HPDE6-E6E7 (cell line): ENCODE measurements around the gene HK1.
A peak's percentile ranks its signal among the peaks of the same experiment; 100 is the strongest.

Experiments used
- DNase-seq: peaks from one replicate; pipeline ENCODE4 v3.0.0; 2011; ENCODE audit warnings: missing footprints; ENCODE audit errors: extremely low spot score

HK1 gene

DNA sequence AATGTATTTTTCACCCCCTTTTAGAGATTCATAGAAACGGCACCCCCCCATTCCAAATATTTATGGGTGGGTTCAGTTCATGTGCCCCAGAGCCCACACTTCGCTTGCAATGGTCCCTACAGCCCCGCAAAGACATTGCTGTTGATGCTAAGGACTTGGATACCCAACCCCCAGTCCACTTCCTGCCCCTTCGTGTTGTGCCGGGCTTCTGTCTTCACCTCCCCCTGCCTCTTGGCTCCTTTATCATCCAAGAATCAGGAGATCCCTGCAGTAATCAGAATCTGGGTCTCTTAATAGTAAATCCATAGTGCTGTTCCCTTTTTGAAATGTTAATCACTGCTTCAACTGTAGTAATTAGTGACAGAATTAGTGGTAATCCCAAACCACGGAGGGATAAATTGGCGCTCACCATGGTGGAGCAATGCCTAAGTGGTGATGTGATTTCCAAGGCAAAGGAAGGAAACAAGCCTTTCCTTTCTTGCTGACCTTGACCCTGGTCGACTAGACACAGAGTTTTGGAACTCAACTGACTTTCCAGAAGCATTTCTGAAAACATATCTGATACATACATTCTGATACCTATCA, 67.7 kb downstream of the HK1 start:
- DNase-seq: no peak

DNA sequence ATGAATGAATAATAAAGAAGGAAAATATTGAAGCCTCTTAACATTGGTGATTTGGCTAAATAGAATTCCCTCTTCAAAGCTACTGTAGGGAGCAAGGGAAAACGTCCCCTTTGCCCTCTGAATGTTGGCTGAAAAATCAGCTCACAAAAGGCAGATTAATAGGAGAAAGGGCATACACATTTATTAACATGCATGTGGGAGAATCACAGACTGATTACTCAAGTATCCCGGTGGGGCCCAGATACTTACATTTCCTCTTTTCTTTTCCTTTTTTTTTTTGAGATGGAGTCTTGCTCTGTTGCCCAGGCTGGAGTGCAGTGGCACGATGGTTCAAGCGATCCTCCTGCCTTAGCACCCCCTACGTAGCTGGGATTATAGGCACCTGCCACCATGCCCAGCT, 68.5 kb downstream of the HK1 start:
- DNase-seq: no peak

DNA sequence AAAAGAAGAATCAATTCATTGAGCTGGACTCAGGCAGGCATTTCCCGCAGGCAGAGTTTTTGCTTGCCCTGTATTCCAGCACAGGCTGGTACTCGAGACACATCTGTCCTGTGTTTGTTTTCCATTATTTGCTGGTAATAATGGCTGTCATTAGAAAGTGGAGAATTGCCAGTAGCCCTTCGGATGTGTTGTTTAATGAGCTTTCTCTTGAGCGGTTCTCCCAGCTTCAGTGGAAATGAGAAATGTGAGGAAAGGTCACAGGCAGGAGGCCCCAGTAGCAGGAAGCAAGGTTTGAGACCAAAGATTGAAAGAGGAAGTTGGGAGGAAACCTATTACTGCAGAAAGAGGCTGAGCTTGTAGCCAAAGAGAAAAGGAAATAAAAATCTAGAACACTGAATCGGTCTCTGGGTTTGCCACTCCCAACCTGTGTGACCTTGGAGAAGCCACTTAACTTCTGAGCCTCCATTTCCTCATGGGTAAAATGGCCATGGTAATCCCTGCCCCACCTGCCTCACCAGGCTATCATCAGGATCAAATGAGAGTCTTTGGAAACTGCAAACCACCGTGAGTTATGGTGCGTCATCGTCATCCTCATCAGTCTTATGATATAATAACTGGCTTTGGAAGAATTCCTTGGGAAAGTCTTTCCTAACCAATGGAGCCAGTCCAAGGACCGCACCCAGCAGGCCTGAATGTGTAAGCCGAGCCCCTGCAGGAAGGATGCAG, 70.7 kb downstream of the HK1 start:
- peak; percentile 89 for DNase-seq

GRCh38 chr10:69349542-69349888, 71.2 kb downstream of the HK1 start:
- DNase-seq: no peak

- DNase-seq: no peak
Observed at GRCh38 chr10:69351589-69351988, 73.3 kb downstream of the HK1 start.

DNA sequence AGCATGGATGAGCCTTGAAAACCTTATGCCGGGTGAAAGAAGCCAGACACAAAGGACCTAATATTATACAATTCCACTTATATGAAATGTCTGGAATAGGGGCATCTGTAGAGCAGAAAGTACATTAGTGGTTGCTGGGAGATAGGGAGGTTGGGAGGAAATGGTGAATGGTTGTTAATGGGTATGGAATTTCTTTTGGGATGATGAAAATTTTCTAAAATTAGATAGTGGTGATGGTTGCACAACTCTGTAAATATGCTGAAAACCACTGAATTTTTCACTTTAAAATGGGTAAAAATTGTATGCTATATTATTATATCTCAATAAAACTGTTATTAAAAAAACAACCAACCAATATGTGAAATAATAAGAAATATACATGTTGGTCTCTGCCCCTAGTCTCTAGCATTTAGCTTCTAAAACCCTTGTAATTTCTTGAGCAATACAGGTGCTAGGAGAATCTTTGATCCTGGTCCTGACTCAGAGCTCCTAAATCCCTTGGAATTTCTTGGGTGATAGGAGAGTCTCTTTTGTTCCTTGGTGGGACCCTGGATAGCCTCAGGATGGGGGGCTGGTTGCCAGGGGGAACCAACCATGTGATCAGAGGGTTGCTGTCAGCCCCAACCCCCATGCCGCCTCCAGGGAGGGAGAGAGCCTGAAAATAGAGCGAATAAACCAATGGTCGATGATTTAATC, 74.4 kb downstream of the HK1 start:
- no peak for DNase-seq

DNA sequence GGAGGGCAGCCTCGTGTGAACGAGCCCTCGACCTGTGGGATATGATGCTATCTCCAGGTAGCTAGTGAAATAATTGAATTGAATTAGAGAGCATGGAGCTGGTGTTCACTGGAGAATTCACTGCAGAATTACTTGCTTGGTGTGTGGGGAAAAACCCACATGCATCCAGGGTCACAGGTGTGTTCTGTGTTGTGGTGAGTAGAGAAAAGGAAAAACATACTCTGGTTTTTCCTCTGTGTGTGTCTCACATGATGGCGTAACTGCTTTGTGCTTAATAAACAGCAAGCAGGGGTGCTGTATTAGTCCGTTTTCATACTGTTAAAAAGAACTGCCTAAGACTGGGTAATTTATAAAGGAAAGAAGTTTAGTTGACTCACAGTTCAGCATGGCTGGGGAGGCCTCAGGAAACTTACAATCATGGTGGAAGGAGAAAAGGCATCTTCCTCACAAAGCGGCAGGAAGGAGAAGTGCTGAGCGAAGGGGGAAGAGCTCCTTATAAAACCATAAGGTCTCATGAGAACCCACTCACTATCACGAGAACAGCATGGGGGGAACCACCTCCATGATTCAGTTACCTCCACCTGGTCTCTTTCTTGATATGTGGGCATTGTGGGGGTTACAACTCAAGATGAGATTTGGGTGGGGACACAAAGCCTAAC, 75.8 kb downstream of the HK1 start:
- DNase-seq: no peak

DNA sequence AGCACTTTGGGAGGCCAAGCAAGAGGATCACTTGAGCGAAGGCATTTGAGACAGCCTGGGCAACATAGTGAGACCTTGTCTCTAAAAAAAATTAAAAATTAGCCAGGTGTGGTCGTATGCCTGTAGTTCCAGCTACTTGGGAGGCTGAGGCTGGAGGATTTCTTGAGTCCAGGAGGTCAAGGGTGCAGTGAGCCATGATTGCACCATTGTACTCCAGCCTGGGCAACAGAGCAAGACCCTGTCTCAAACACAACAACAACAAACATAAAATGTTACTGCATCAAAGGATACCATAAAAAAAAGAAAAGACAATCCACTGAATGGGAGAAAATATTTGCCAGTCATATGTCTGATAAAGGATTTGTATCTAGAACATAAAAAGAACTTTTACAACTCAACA, 77.9 kb downstream of the HK1 start:
- no peak for DNase-seq

- DNase-seq: no peak
Observed at GRCh38 chr10:69358148-69358795, 80.0 kb downstream of the HK1 start.

DNA sequence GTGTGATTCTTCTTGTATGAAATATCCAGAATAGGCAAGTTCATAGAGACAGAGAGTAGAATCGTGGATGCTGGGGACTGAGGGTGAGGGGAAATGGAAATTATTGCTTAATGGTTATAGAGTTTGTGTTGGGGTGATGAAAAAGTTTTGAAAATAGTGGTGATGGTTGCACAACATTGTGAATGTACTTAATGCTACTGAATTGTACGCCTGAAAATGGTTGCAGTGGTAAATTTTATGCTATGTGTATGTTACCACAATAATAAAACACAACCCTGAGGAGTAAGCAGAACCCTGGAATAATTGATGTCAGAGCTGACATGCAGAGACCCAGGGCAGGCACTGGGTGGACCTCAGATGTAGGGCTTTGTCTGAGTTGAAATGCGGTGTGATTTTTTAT, 80.9 kb downstream of the HK1 start:
- DNase-seq: no peak

GRCh38 chr10:69359594-69359993, 81.3 kb downstream of the HK1 start:
- DNase-seq: no peak

DNA sequence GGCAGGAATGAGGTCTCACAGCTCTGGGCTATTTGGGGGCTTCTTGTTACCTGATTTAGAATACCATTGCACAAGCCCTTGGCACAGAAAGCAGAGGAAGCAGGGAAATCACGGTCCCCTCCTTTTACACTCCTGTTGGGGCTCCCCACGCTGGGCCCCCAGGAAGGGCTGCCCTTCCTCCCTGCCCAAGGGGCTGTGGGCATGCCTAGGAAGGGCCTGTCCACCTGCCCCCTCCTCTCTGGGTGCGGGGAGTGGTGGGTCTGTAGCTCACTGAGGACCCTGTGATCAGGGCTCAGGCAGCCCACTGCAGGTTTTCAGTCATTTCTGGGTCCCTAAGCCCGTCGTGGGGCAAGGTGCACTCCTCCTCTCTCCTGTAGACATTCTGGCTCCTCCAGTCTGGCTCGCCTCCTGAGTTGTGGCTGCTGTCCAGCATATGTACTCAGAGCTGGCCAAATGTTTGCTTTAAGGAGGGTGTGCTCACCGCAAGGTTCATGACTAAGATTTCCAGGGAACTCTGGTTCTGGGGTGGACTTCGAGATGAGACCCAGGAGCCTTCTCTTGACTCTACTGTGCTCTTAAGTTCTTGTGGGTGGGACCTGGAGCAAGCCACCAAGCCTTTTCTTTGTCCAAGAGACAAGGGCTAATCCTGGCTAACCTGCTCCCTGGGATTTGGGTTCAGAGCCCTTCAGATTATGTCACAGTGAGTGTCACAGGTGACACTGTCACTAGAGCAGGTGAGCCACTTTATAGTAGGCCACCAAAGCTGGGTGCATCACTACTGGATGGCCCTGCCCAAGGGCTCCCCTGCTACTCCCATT, 82.4 kb downstream of the HK1 start:
- DNase-seq: peak; percentile 87

- DNase-seq: no peak
Observed at GRCh38 chr10:69361303-69361614, 83.0 kb downstream of the HK1 start.

DNA sequence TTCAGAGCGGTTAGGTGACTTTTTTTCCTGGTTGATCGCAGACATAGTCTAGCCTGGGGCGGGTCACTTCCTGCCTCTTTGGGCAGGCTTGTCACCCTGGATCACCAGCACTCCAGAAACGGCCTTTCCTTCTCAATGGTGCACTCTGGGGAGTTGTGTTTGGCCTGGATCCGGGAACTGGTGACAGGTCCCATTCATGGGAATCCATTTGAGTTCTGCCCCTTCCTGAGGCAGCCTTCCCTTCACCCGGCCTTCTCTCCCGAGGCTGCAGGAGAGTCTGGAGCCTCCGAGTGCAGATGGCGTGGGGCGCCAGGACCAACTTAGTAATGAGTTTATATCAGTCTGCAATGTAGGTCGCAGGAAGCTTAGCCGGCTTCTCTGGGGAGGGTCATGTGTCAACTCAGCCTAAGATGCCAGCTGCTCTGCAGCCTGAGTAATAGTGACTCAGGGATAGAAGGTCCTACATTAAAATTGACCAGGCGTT, 84.2 kb downstream of the HK1 start:
- no peak for DNase-seq

DNA sequence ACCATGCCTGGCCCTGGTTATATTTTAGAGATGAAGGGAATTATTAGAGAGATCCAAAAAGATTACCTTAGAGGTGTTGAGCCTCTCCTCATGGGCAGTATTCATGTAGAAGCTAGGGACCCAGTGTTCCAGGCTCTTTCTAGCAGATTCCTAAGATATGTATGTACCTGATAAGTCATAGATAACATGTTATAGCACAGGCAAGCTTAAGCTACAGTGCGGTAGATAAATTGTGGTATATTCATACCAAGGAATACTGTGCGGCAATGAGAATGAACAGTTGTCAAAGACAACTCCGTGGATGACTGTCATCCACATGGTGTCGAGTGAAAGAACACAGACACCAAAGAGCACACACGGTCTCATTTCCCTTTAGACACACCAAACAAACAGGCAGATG, 85.4 kb downstream of the HK1 start:
- no peak for DNase-seq

GRCh38 chr10:69364232-69364940, 86.1 kb downstream of the HK1 start:
- DNase-seq: no peak

GRCh38 chr10:69366738-69367137, 88.4 kb downstream of the HK1 start:
- no peak for DNase-seq

- DNase-seq: no peak
Observed at GRCh38 chr10:69367469-69367868, 89.2 kb downstream of the HK1 start.

- no peak for DNase-seq
Observed at GRCh38 chr10:69372126-69372980, 94.1 kb downstream of the HK1 start.

DNA sequence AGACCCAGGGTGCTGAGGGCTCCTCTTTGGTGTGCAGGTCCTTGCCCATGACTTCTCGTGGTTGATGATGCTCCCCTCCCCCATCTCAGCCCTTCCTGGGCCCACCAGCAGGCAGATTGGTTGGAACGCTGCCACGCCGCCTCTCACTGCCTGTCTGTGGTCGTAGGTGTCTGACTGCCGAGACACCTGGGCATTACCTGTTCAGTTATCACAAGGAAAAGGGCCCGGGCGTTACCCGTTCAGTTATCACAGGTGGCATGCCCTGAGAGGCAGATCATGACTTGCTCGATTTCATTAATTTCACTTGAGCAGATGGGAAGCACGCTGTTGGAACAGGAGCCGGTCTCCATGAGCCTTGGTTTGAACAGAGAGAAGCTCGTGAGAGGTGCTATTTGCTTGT, 95.9 kb downstream of the HK1 start:
- no peak for DNase-seq
